ENCODE data around the gene FDCSP.

Gene FDCSP

DNA sequence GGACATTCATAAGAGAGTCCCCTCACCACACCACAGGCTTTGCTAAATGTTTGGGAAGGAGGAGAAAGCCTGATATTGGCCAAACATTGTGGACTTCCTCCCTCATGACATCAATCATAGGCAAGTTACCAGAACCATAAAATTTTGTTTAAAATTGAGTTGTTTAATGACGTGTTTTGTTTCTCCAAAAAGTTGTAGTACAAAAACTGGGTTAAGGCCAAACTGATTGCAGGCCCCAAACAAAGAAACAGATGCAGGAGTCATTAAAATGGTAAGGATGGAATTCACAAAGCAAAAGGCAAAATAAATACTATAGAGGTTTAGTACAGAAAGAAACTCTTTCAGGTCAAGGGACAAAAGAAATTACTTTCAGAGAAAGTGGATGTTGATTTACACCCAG is 34.3 kb upstream of the FDCSP start:
- Histone ChIP-seq H3K4me2 (ENCODE audit: low read depth, low read length) (no peak overlapping the region), H2AFZ (ENCODE audit: low read length) (no peak overlapping the region), H3K36me3 (replicated peaks; ENCODE audit: insufficient read depth, low read length) (no peaks in the 10 kb centered on the region), H3K27me3 (replicated peaks; ENCODE audit: insufficient read depth, low read length) (no peaks in the 10 kb centered on the region), H3F3A (ENCODE audit: insufficient read depth, low read length) (no peaks in the 10 kb centered on the region), H4K20me1 (ENCODE audit: insufficient read depth, low read length) (no peaks in the 10 kb centered on the region), H3K79me2 (ENCODE audit: low read length) (no peaks in the 10 kb centered on the region), H3K4me3 (ENCODE audit: low read length) (no peak overlapping the region), H3K27ac (ENCODE audit: low read length) (no peak overlapping the region), H3K4me1 (ENCODE audit: low read length) (no peaks in the 10 kb centered on the region), H3K9me2 (replicated peaks; ENCODE audit: insufficient read depth, low read length) (no peaks in the 10 kb centered on the region), H3K9ac (ENCODE audit: low read length) (no peak overlapping the region), H3K9me3 (replicated peaks; ENCODE audit: insufficient read depth, low read length) (no peaks in the 10 kb centered on the region)
- DNase-seq, result no peak
- TF ChIP-seq, protein P1, sequence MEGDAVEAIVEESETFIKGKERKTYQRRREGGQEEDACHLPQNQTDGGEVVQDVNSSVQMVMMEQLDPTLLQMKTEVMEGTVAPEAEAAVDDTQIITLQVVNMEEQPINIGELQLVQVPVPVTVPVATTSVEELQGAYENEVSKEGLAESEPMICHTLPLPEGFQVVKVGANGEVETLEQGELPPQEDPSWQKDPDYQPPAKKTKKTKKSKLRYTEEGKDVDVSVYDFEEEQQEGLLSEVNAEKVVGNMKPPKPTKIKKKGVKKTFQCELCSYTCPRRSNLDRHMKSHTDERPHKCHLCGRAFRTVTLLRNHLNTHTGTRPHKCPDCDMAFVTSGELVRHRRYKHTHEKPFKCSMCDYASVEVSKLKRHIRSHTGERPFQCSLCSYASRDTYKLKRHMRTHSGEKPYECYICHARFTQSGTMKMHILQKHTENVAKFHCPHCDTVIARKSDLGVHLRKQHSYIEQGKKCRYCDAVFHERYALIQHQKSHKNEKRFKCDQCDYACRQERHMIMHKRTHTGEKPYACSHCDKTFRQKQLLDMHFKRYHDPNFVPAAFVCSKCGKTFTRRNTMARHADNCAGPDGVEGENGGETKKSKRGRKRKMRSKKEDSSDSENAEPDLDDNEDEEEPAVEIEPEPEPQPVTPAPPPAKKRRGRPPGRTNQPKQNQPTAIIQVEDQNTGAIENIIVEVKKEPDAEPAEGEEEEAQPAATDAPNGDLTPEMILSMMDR (IDR thresholded peaks at IDR 0.05; ENCODE audit: low read length), result no peak
- TF ChIP-seq EZH2phosphoT487 (IDR thresholded peaks at IDR 0.05; ENCODE audit: low read length) (no peak), EZH2 (optimal IDR thresholded peaks at IDR 0.05; ENCODE audit: low read depth, low read length) (no peak)

DNA sequence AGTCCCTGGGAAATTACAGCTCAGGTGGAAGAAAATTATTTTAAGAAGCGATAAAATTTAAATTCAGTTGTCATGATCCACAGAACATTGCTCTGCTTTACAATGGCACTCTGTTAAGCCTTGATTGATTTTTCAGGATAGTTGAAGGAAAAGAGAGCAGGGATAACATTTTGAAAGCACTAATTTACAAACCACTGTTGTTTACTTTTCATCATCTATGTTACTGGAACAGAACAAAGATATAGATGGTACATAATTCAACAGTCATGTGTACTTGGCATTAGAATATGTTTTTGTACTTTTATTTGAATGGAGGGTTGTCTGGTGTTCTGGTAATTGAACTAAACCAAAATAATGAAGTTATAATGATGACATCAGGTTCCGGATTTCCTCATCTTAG is 33.0 kb upstream of the FDCSP start:
- TF ChIP-seq EZH2 (optimal IDR thresholded peaks at IDR 0.05; ENCODE audit: low read depth, low read length), result no peak
- TF ChIP-seq EZH2phosphoT487 (IDR thresholded peaks at IDR 0.05; ENCODE audit: low read length), result no peak
- TF ChIP-seq, protein P1 (IDR thresholded peaks at IDR 0.05; ENCODE audit: low read length), result no peak

DNA sequence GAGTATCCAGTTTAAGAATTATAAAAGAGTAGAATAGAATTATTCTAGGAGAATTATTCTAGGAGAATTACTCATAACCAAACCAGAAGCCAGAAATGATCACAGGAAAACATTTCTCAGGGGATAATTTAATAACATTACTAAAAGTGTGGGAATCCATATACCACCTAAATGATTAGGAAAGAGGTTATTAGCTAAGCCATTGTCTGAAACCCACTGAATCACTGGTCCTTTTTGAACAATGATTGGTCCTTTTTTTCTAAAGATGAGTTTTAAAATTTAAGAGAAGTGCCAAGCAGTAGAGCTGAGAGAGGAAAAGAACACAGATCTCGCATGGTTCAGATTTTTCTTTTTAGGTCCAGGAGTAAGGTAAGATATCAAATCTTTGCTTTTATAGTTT is 30.5 kb upstream of the FDCSP start, which contains the start of gene ODAM:
Gene ODAM, plus strand, starts transcription at position 301 of the 400 bp plus-strand sequence. CDS start 819 bp downstream, outside the sequence.
- Histone ChIP-seq H3K36me3 (replicated peaks; ENCODE audit: insufficient read depth, low read length) (no peaks in the 10 kb centered on the region), H3K27ac (ENCODE audit: low read length) (no peak within 1 kb of the TSS), H3F3A (ENCODE audit: insufficient read depth, low read length) (no peaks in the 10 kb centered on the region), H3K79me2 (ENCODE audit: low read length) (no peaks in the 10 kb centered on the region), H3K9me3 (replicated peaks; ENCODE audit: insufficient read depth, low read length) (no peaks in the 10 kb centered on the region), H3K27me3 (replicated peaks; ENCODE audit: insufficient read depth, low read length) (no peaks in the 10 kb centered on the region), H3K9me2 (replicated peaks; ENCODE audit: insufficient read depth, low read length) (no peaks in the 10 kb centered on the region), H3K9ac (ENCODE audit: low read length) (no peak within 1 kb of the TSS), H3K4me2 (ENCODE audit: low read depth, low read length) (no peak within 1 kb of the TSS), H3K4me3 (ENCODE audit: low read length) (no peak within 1 kb of the TSS), H4K20me1 (ENCODE audit: insufficient read depth, low read length) (no peaks in the 10 kb centered on the region), H3K4me1 (ENCODE audit: low read length) (no peaks in the 10 kb centered on the region), H2AFZ (ENCODE audit: low read length) (no peak within 1 kb of the TSS)
- TF ChIP-seq EZH2 (optimal IDR thresholded peaks at IDR 0.05; ENCODE audit: low read depth, low read length), result no peak
- TF ChIP-seq, protein P1 (IDR thresholded peaks at IDR 0.05; ENCODE audit: low read length), result no peak
- TF ChIP-seq EZH2phosphoT487 (IDR thresholded peaks at IDR 0.05; ENCODE audit: low read length), result no peak
- no peak for DNase-seq

More for the DNA sequence above, 33.0 kb upstream of the FDCSP start:
- no peaks in the 10 kb centered on the region for H4K20me1 ChIP-seq (ENCODE audit: insufficient read depth, low read length)
- DNase-seq, result no peak
- H3K9ac ChIP-seq (ENCODE audit: low read length), result no peak overlapping the region
- H3K79me2 ChIP-seq (ENCODE audit: low read length), result no peaks in the 10 kb centered on the region
- H3K36me3 ChIP-seq (replicated peaks; ENCODE audit: insufficient read depth, low read length), result no peaks in the 10 kb centered on the region
- no peak overlapping the region for H3K4me3 ChIP-seq (ENCODE audit: low read length)
- no peaks in the 10 kb centered on the region for H3K27me3 ChIP-seq (replicated peaks; ENCODE audit: insufficient read depth, low read length)
- no peaks in the 10 kb centered on the region for H3F3A ChIP-seq (ENCODE audit: insufficient read depth, low read length)
- H3K9me2 ChIP-seq (replicated peaks; ENCODE audit: insufficient read depth, low read length), result no peaks in the 10 kb centered on the region
- no peak overlapping the region for H2AFZ ChIP-seq (ENCODE audit: low read length)
- no peak overlapping the region for H3K4me2 ChIP-seq (ENCODE audit: low read depth, low read length)
- no peaks in the 10 kb centered on the region for H3K4me1 ChIP-seq (ENCODE audit: low read length)
- H3K9me3 ChIP-seq (replicated peaks; ENCODE audit: insufficient read depth, low read length), result no peaks in the 10 kb centered on the region
- H3K27ac ChIP-seq (ENCODE audit: low read length), result no peak overlapping the region
